GM19468 (cell line): ENCODE results near the gene DVL1.

Experiments
- ATAC-seq: cut with Tn5 transposase; IDR thresholded peaks from one replicate; pipeline ENCODE4 v1.9.1; 2021; ENCODE audit warnings: mild to moderate bottlenecking, moderate library complexity, moderate number of reproducible peaks; ENCODE audit not compliant: unreplicated experiment; ENCODE audit errors: extremely low read depth

Gene DVL1

GRCh38 chr1:1314678-1315335, 34.4 kb downstream of the DVL1 start:
- ATAC-seq, result no peak

GRCh38 chr1:1314237-1314586, 35.0 kb downstream of the DVL1 start:
- no peak for ATAC-seq

DNA sequence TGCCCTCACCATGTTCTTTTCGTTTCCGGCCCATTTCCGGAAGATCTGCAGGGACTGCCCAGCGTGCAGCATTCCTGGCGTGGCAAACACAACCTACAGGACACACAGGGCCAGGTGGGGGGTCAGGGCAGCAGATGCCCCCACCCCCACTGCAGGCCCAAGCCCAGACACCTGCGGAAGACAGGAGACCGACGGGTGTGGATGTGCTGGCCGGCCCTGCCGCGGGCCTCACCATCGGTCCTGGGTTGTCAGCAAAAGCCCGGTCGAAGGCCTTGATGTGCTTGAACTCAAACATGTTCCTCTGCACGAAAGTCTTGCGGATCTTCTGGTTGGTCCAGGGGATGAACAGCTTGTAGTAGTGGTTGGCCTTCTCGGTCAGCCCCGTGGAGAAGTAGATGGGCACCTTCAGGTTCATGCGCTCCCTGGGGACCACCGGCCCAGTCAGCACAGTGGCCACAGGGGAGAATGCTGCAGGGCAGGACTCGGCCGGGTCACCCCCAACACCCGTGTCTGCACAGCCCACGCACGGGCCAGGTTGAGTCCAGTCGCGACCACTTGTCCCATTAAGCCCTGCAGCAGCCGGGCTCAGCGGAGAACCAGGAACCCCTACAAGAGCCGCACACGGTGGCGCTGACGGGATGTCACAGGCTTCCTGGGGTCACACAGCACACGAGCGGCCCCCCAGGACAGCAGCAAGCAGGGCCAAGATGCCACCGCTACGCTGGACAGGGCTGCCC, 35.5 kb downstream of the DVL1 start:
- no peak for ATAC-seq

DNA sequence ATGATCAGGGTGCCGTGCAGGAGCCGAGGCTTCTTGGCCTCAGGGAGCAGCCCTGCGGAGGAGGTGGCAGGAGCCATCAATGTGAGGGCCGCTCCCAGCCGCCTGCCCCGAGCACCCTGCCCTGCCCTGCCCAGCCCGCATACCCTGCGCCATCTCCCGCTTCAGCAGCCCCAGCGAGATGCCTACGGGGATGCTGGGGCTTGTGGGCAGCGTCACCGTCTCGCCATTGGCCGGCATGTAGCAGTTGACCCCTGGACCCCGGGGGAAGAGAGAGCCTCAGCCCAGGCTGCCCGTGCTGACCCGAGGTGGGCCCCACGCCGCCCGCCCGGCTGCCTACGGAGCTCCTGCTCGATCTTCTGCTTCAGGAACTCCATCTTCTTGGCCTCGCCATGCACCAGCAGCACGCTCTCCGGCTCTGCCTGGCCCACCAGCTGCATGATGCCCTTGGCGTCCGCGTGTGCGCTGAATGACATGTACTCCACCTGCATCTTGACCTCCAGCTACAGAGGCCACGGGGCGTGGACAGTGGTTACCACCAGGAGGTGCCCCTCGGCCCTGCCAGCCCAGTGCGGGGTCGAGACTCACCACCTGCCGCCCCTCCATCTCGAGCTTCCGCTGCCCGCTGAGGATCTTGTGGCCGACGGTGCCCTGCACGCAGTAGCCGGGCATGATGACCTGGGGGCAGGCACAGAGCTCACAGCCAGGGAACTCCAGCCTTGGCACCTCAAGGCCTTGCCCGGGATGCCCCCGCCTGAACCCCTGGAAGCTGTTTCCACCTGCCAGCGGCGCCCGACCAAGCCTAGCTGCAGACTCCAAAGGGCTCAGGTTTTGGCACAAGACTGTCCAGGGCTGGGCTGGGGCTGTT, 36.5 kb downstream of the DVL1 start:
- no peak for ATAC-seq

GRCh38 chr1:1311107-1312104, 37.8 kb downstream of the DVL1 start:
- ATAC-seq, result no peak

DNA sequence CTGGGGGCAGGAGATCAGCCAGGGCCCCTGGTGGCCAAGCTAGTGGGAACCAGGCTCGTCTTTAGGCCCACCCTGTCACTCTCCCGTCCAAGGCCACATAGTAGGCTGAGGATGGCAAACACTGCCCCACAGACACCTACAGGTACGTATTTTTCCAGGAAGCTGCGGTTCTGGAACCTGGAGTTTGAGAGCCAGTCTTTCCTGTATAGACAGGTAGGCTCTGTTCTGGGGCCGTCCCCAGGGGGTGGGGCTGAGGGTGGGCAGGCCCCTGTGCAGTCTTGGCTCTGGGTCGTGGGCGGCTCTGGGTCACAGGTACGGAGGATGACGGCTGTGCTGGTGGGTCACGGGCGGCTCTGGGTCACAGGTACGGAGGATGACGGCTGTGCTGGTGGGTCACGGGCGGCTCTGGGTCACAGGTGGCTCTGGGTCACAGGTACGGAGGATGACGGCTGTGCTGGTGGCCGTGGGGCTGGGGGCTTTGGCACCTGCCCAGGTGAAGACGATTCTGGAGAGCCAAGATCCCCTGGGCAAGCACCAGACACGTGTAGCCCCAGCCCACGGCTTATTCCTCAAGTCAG, 38.7 kb downstream of the DVL1 start:
- no peak for ATAC-seq

GRCh38 chr1:1310109-1310385, 39.2 kb downstream of the DVL1 start:
- ATAC-seq, result no peak

- no peak for ATAC-seq
Observed at GRCh38 chr1:1309251-1310108, 39.7 kb downstream of the DVL1 start.

DNA sequence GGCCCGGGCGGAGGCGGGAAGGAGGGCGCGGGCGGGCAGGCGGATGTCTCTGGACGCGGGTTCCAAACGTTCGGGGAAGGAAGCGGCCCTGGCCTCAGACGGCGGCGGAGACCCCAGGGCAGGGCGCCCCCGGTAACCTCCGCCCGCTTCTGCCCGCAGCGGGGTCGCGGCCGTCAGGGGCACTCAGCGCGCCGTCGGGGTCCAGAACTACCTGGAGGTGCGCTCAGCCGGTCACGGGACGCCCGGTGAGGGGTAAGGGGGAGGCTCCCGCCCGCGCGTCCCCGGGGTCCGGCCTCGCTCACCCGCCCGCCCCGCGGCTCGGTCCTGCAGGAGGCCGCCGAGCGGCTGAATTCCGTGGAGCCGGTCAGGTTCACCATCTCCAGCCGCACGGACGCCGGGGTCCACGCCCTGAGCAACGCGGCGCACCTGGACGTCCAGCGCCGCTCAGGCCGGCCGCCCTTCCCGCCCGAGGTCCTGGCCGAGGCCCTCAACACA, 40.4 kb downstream of the DVL1 start:
- ATAC-seq, result no peak

DNA sequence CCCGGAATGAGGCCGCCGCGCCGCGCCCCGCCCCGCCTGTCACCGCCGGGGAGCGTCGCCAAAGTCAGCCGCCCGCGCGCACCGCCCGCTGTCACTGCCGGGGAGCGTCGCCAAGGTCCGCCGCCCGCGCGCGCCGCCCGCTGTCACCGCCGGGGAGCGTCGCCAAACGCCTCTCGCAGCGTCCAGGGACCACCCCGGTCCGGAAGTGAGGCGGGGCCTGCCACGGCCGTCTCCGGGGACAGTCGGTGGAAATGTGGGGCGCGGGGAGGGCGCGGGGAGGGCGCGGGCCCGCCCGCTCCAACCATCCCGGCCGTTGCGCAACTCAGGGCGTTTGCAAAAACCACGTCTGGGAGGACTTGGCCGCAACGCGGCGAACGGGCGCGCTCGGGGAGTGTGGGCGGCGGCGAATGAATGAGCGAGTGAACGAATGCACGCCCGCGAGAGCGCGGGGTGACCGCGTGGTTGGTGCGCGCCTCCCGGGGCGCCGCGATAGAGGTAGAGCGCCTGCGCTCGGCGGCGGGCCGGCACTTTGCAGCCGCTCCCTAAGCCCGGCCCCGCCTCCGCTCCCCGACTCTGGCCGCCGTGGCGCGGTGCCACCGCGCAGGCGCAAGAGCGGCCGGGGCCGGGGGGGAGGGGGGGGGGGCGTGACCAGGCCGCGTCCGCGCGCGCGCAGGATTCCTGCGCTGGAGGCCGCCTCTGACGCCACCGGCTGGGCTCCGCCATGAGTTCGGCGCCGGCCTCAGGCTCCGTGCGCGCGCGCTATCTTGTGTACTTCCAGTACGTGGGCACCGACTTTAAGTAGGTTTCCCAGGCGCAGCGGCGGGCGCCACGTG, 41.1 kb downstream of the DVL1 start, which contains the start of the genes ACAP3 and PUSL1:
Gene ACAP3 (minus strand): TSS at position 8 of the 833 bp plus-strand sequence. CDS start 115 bp downstream, outside the sequence.
Gene PUSL1 (plus strand): TSS at position 675 of the 833 bp plus-strand sequence. CDS start 47 bp downstream, at position 722.
- ATAC-seq, result peak; percentile 32

DNA sequence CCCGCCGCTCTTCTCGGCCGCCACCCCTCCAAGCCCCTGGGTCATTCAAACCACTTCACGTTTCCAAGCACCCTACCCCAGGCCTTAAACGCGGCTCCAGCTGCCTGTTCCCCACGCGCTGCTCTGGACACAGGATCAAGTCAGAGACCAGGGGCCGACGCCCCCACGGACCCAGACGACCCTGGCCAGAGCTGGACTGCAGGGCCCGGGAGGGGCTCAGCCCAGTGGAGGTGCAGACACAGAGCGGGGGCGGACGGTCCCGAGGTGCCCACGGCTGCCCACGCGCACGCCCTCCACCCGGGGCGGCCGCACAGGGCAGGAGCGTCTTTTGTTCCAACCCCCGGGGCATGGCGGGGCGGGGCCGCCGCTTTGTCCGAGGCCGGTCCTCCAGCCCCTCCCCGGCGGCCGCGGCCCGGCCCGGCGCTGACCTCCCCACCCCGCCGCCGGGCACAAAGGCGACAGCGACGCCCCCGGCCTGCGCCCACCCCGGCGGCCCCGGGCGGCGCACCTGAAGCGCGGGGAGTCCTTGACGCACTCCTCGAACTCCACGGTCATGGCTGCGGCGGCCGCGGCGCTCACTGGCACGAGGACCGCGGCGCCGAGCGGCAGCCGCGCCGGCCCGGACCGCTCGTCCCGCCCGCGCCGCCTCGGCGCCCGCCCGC, 41.8 kb downstream of the DVL1 start:
- ATAC-seq, result peak; percentile 12

GRCh38 chr1:1306661-1307260, 42.5 kb downstream of the DVL1 start:
- no peak for ATAC-seq

- ATAC-seq, result no peak
Observed at GRCh38 chr1:1306070-1306660, 43.1 kb downstream of the DVL1 start.

GRCh38 chr1:1305300-1306069, 43.7 kb downstream of the DVL1 start:
- ATAC-seq, result no peak
